Effector memory CD4-positive, alpha-beta T cell (primary cell): ENCODE results near the gene CERKL.

Experiments used
- DNase-seq, 3 donors: peaks; one replicate each; pipeline ENCODE4 v3.0.0-alpha.2; 2020
- H3K27ac ChIP-seq: 2 replicates; pipeline ENCODE4 v1.7.0; 2013; ENCODE audit warnings: mild to moderate bottlenecking, low read length, moderate library complexity; ENCODE audit not compliant: insufficient read depth, poor library complexity, severe bottlenecking
- H3K27me3 ChIP-seq: replicated peaks from 2 replicates; pipeline ENCODE4 v1.7.0; 2013; ENCODE audit warnings: mild to moderate bottlenecking, low read length; ENCODE audit not compliant: insufficient read depth, control insufficient read depth, poor library complexity, severe bottlenecking
- H3K36me3 ChIP-seq: 2 replicates; pipeline ENCODE4 v1.7.0; 2013; ENCODE audit warnings: mild to moderate bottlenecking, low read length, moderate library complexity; ENCODE audit not compliant: control insufficient read depth, insufficient read depth
- H3K4me1 ChIP-seq: 2 replicates; pipeline ENCODE4 v1.7.0; 2013; ENCODE audit warnings: low read length, mild to moderate bottlenecking; ENCODE audit not compliant: control insufficient read depth, insufficient read depth, poor library complexity, severe bottlenecking
- H3K4me3 ChIP-seq: 2 replicates; pipeline ENCODE4 v1.7.0; 2013; ENCODE audit warnings: low read length, low read depth, mild to moderate bottlenecking; ENCODE audit not compliant: insufficient read depth, poor library complexity, severe bottlenecking
- H3K9me3 ChIP-seq: 2 replicates; pipeline ENCODE4 v1.7.0; 2013; ENCODE audit warnings: mild to moderate bottlenecking, low read length, moderate library complexity; ENCODE audit not compliant: control insufficient read depth

CERKL gene

GRCh38 chr2:181563101-181563692 is 93.7 kb downstream of the CERKL start:
- no peaks in the 10 kb centered on the region for H3K4me1 ChIP-seq
- H3K27ac ChIP-seq = no peak overlapping the region
- DNase-seq = no peak
- H3K36me3 ChIP-seq = no peaks in the 10 kb centered on the region
- no peaks in the 10 kb centered on the region for H3K9me3 ChIP-seq
- no peak overlapping the region for H3K4me3 ChIP-seq
- no peaks in the 10 kb centered on the region for H3K27me3 ChIP-seq

DNA sequence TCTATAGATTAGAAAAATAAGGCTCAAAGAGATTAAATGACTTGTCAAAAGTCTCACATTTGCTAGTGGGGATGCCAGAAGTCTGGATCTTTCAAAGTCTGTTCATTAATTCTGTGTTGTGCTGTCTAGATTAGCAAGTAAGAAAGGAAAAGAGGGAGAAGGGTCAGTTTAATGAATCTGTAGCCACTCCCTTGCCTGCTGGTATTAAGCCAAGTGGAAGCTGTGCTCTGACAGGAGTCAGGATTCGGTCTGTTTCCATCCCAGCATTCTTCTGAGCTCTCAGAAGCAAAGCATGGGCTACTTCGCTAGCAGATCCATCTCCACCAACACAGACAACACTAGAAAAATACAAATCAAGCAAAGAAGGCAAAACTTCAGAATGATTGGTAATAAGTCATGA is 98.5 kb downstream of the CERKL start:
- no peaks in the 10 kb centered on the region for H3K9me3 ChIP-seq
- DNase-seq = no peak

DNA sequence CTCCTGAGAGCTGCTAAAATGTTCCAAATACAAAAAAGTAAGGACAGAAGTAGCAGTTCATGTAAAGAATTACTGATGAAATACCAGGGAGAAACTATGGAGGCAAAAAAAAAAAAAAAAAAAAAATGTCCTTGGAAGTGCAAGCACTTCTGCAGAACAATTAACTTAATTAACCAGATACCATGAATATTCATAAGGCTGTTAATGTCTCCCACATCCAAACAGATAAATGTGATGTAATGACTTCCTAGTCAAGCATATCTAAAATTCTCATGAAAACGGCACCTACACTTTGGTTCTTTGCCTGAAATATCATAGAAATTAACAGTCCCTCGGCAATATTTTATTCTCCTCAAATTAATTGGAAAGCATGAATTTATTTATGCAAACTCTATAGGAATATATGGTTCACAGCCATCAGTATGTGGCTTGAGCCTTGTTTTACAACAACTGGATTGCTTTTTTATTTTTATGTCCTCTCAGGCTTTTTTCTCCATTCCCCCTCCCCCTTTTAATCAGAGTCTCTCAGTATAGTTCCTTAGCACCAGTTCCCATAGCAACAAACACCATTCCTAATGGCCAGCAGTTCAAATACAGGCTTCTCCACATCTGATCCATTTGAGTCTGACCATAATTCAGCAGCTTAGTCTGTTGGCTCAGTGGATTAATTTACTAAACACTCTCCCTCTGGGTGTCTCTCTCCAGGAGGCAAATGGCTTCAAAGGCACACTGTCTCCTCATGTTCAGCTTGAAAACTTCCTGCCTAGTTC is 102.7 kb downstream of the CERKL start:
- no peaks in the 10 kb centered on the region for H3K4me1 ChIP-seq

More for the DNA sequence above, 98.5 kb downstream of the CERKL start:
- H3K36me3 ChIP-seq = no peaks in the 10 kb centered on the region
- no peaks in the 10 kb centered on the region for H3K4me1 ChIP-seq
- no peaks in the 10 kb centered on the region for H3K27me3 ChIP-seq
- H3K27ac ChIP-seq = no peak overlapping the region
- H3K4me3 ChIP-seq = no peak overlapping the region

DNA sequence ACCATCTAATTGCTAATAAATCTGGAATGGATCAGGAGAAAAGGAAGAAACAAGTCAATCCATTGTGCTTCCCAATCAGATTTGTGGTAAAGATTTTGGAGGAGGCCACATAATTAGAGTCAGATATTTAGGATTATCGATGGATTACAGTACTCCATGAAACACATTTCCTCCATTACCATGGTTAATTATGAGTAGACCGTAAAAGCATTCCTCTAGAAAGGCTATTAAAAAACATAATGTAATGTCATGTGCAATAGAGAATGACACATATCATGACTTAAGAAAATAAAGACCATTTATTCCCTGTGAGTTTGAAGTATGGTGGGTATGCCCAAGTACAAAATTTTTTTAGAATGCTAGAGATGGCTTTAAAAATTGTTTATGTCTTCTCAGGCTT is 103.7 kb downstream of the CERKL start:
- Histone ChIP-seq H3K4me1 (no peaks in the 10 kb centered on the region), H3K4me3 (no peak overlapping the region), H3K27ac (no peak overlapping the region), H3K27me3 (no peaks in the 10 kb centered on the region), H3K36me3 (no peaks in the 10 kb centered on the region), H3K9me3 (no peaks in the 10 kb centered on the region)
- no peak for DNase-seq

More for the DNA sequence above, 102.7 kb downstream of the CERKL start:
- H3K27me3 ChIP-seq = no peaks in the 10 kb centered on the region
- DNase-seq = no peak
- no peaks in the 10 kb centered on the region for H3K9me3 ChIP-seq
- no peak overlapping the region for H3K27ac ChIP-seq
- H3K4me3 ChIP-seq = no peak overlapping the region
- H3K36me3 ChIP-seq = no peaks in the 10 kb centered on the region

GRCh38 chr2:181552808-181553207 is 104.1 kb downstream of the CERKL start:
- no peak for DNase-seq
- Histone ChIP-seq H3K27ac (no peak overlapping the region), H3K4me1 (no peaks in the 10 kb centered on the region), H3K9me3 (no peaks in the 10 kb centered on the region), H3K27me3 (no peaks in the 10 kb centered on the region), H3K36me3 (no peaks in the 10 kb centered on the region), H3K4me3 (no peak overlapping the region)

GRCh38 chr2:181546086-181546485 is 110.8 kb downstream of the CERKL start:
- Histone ChIP-seq H3K27ac (no peak overlapping the region), H3K27me3 (no peaks in the 10 kb centered on the region), H3K9me3 (no peaks in the 10 kb centered on the region), H3K4me3 (no peak overlapping the region), H3K36me3 (no peaks in the 10 kb centered on the region), H3K4me1 (no peaks in the 10 kb centered on the region)
- DNase-seq = no peak

GRCh38 chr2:181542170-181542569 is 114.7 kb downstream of the CERKL start:
- Histone ChIP-seq H3K27me3 (no peaks in the 10 kb centered on the region), H3K4me3 (no peak overlapping the region), H3K36me3 (peaks cover 19% of the 10 kb centered on the region), H3K27ac (no peak overlapping the region), H3K9me3 (no peaks in the 10 kb centered on the region), H3K4me1 (no peaks in the 10 kb centered on the region)
- no peak for DNase-seq

- Histone ChIP-seq H3K27me3 (no peaks in the 10 kb centered on the region), H3K9me3 (no peaks in the 10 kb centered on the region), H3K4me1 (no peaks in the 10 kb centered on the region), H3K4me3 (no peak overlapping the region), H3K36me3 (peaks cover 35% of the 10 kb centered on the region), H3K27ac (no peak overlapping the region)
- DNase-seq = no peak
Measured at GRCh38 chr2:181540421-181540820, 116.5 kb downstream of the CERKL start.

DNA sequence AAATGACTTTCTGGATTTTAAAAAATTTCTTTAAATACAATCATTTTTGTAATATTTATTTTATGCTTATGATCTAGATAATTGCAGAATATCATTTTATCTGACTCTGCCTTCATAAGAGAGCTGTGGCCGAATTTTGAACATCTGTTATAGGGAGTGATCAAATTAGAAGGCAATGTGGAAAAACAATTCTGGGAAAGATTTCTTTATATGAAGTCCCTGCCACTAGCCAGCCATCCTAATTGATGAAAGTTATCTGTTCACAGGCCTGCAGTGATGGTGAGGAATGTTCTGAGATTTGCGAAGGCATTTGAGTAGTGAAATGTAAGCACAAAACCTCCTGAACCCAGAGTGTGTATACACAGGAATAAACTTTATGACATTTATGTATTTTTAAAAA is 120.2 kb downstream of the CERKL start:
- Histone ChIP-seq H3K36me3 (peaks cover 61% of the 10 kb centered on the region), H3K27ac (no peak overlapping the region), H3K27me3 (no peaks in the 10 kb centered on the region), H3K4me1 (no peaks in the 10 kb centered on the region), H3K4me3 (no peak overlapping the region), H3K9me3 (no peaks in the 10 kb centered on the region)
- DNase-seq = no peak

DNA sequence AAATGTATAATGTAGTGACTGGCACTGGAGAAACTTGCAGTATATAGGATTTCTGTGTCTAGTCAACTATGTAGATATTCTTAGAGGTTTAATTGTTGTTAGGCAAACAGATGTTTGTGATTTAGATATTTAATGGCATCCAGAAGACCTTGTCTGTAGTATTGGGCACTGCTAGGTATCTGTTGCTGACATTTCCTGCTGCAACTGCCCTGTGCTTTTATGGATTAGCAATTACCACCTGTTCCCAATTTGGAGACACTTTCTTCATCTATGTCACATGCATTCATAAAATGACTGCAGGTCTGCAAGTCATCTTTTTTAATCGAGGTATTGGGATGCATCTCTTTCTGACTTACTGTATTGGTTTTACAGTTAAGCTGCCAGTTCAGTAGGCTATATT is 128.5 kb downstream of the CERKL start:
- Histone ChIP-seq H3K9me3 (no peaks in the 10 kb centered on the region), H3K36me3 (peaks cover 76% of the 10 kb centered on the region), H3K27ac (no peak overlapping the region), H3K27me3 (no peaks in the 10 kb centered on the region), H3K4me3 (no peak overlapping the region), H3K4me1 (no peaks in the 10 kb centered on the region)
- DNase-seq = no peak
